Measurements from ENCODE around the gene ZDHHC18. TPM values are rescaled to one million over a fixed set of nuclear protein-coding genes. Genes with fewer than 3 reads are reported as not detected.
"Not testable (repeated sequence)": the region's sequence is repeated elsewhere in the genome, so short reads cannot be mapped to it uniquely, and the experiment has no call there.

The ZDHHC18 gene
- total RNA-seq, 1 experiment from 2014 or later, result 17.4 TPM

DNA sequence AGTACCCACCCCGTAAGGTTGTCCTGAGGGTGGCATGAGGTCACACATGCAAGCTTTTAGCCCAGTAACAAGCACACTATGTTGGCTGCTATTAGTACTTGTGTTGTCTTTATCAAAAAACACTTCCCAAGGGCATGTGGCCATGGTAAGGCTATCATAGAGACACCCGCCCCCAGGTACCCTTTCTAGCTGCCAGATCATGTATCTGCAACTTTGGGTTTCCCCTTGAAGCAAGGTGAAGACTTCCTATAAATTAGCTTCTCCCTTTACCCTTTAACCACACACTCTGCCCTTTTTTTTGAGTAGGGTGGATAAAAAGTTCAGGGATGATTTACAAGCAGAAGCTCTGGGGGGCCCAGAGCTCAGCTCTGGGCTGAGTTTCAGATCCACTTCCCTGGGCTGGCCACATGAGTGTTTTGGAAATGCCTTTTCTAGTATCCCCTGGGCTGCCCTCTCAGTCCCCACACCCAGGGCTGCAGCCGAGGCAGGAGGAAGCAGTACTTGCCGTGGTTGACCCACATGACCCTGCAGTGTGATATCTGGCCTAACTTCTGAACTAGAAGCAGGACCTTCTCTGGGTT lies 2.0 kb downstream of the ZDHHC18 start:
- in situ Hi-C loops (cut with HindIII; ENCODE audit: low pct_unique_long_range_greater_than_20kb, low sequenced_read_pairs), result no loop called here
- no peak for DNase-seq (ENCODE audit: low read depth)

DNA sequence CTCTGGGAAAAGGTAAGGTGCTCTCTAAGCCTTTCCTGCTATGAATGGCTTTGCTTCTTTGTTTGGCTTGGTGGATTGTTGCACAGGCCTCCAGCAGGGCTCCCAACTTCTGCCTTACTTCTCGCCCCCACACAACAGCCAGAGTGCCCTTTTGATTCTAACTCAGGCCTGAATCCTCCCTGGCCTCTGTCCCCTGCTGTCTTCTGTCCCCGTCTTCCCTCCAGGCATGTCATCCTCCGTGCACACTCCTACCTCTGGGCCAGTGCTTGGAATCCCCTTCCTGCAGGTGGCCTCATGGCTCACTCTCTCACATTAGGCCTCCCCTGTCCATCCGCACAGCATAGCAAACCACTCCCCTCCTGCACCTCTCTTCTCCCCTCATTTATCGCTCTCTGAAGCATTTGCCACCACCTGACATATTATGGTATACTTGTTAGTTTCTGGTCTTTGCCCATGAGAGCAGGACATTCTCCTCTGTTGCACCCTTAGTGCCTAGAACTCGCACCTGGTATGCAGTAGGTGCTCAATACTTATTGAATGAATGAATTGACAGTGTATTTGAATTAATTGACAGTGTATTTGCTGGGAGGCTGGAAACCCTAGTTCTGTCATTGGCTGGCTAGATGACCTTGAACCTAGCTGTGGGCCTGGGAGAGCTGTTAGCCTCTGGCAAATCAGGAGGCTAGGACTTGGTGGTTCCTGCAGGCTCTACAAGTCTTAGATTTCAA lies 2.9 kb downstream of the ZDHHC18 start:
- no peak for DNase-seq (ENCODE audit: low read depth)
- in situ Hi-C loops (cut with HindIII; ENCODE audit: low pct_unique_long_range_greater_than_20kb, low sequenced_read_pairs), result no loop called here

DNA sequence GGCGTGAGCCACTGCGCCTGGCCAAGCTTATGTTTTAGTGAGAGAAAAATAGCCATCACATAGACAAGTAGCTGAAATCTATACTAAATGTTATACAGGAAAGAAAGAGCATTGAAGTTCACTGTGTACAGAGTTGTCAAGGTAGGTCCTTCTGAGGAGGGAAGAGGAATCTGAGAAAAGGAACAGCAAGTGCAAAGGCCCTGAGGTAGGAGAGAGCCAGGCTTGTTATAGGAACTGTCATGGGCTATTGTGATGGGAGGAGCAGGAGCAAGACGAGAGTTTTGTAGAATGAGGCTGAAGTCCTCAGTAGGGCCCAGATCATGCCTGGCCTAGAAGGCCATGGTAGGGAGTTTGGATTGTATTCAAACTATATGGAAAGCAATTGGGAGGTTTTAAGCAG lies 4.6 kb downstream of the ZDHHC18 start:
- no peak for DNase-seq (ENCODE audit: low read depth)
- in situ Hi-C loops (cut with HindIII; ENCODE audit: low pct_unique_long_range_greater_than_20kb, low sequenced_read_pairs), result no loop called here

DNA sequence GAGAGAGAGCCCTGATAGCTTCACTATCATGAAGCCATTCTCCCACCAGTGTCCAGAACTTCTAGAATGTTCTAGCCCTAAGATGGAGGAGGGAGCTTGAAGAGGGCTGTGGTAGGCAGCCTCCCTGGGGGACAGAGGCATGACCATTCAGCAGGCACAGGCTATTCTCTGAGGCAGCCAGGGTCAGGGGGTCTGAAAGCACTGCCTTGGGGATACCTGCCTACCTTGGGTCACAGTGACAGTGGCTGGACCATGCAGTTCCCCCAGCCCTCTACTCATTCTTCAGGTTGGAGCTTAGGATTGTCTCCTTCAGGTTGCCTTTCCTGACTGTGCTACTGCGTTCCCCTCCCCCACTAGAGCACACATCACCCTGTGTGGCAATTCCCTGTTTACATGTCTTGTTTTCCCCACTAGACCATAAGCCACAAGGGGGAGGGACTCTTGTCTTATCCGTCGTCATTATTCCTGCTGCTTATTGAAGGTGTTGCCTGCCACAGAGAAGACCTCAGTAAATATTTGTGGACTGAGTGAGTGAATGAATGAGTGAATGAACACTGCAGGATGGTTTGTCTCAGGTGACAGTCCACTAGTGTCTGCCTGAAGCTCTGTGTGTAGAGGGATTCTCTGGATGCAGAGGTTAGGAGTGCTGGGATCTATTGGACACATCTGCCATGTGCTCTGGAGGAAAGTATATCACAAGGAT lies 5.2 kb downstream of the ZDHHC18 start:
- in situ Hi-C loops (cut with HindIII; ENCODE audit: low pct_unique_long_range_greater_than_20kb, low sequenced_read_pairs), result no loop called here
- DNase-seq (ENCODE audit: low read depth), result no peak

DNA sequence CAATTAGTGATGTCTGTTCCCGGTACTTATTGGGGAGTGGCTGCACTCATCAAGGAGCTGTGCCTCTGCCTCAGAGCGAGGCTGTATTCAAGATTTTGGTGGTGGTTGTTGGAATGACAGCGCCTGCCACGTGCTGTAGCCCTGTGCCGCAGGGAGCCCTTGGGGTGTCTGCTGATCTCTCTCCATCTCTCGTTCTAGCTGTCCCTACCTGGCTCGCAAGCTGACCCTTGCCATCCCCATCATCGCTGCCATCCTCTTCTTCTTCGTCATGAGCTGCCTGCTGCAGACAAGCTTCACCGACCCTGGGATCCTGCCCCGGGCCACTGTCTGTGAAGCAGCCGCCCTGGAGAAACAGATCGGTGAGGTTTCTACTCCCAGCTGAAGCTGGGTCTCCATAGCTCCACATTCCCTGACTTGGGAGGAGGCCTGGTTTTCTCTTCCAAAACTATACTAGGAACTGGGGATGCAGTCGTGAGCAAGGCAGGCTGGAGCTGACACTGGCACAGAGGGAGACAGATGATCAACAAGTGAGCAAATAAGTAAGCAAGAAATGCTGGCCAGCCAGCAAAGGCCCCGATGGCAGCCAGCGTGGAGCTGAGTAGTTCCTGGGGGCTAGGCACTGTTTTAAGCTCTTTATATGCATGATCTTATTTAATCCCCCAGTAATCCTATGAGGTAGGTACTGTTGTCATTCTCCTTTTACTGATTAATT lies 5.9 kb downstream of the ZDHHC18 start:
- in situ Hi-C loops (cut with HindIII; ENCODE audit: low pct_unique_long_range_greater_than_20kb, low sequenced_read_pairs), result no loop called here
- DNase-seq (ENCODE audit: low read depth), result no peak

DNA sequence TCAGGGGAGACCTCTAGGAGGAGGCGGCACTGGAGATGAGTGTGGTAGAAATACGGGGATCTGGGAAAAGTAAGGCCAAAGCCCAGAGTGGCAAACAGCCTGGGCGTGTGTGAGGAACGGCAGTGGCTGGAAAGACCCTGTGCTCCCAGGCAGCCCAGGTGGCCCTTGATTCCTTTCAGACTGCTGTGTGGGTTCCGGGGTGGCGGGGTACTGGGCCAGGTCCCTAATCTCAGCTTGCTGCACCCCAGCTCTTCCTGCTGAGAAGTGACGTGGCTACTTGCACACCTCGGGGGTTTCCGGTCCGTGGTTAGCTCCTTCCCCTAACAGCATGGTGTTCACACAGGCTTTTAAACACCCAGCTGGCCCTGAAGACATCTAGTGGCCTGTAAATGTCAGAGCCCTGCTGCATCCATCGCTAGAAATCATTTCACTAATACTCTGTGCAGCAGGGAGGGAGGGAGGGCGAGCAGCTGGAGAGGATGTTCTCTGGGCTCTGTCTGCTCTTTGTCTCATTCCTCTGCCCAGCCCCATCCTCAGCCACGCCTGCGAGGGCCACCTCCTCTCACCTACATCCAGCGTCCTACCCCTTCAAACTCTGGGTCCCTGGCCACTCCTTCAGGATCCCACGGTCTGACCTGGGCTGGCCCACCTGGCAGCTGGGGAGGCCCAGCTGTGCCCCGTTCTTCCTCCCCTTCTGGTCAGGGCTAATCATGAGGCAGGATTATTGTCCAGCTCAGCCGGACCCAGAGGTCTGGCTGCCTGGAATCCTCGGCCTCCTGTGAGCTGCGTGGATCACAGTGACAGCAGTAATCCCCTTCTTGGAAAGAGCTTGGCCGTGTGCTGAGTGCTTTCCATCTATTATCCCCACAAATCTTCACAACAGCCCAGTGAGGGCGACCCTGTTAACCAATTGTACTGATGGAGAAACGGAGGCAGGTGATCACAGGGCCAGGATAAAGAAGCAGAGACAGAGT lies 7.2 kb downstream of the ZDHHC18 start:
- in situ Hi-C loops (cut with HindIII; ENCODE audit: low pct_unique_long_range_greater_than_20kb, low sequenced_read_pairs), result no loop called here
- DNase-seq (ENCODE audit: low read depth), result no peak

DNA sequence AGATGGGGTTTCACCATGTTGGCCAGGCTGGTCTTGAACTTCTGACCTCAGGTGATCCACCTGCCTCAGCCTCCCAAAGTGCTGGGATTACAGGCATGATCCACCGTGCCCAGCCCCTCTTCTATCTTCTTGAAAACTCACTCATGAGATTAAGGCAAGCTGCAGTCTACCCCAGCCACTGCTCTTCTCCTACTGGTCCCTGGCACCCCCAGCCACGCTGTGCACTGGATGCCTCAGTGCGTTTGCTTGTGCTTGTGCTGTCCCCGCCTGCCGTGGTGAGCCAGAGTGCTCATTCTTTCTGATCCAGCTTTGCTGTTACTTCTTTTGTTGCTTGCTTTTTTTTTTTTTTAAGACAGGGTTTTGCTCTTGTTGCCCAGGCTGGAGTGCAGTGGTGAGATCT lies 11.2 kb downstream of the ZDHHC18 start:
- in situ Hi-C loops (cut with HindIII; ENCODE audit: low pct_unique_long_range_greater_than_20kb, low sequenced_read_pairs); DNase-seq (ENCODE audit: low read depth): not testable (repeated sequence)

DNA sequence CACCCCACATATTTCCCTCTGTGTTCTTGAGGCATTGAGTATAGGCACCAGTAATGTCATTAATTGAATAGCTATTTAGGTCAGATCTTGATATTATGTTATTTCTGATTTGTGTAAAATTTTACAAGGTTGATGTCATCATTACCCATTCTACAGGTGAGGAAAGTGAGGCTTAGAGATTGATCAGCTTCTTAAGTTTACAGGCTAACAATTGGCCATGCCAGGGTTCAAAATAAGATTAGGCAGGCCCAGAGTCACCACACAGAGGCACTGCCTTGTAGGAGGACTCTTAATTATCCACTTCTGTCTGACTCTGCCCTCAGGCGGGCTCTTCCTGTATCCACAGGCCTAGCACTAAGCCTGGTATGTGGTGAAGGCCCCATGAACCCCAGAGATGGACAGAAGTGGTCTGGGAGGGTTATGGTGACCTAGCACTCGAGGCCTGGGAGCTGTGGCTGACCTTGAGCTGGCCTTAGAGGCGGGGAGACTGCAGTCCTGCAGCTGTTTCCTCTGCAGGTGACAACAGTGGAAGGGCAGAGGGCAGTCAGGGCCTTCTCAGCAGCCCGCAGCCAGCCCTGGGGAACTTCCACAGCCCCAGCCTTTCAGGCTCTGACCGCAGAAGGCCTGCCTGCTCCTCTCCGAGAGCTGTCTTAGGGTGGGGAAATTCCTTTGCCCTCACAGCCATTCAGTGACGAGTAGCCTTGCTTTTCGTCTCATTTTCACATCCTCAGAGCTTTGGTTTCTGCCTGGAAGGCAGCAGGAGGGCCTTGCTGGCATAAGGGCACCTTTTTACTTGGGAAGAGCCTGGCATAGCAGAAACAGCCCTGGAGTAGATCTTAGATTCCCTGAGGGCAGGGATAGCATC lies 12.2 kb downstream of the ZDHHC18 start:
- DNase-seq (ENCODE audit: low read depth), result no peak
- in situ Hi-C loops (cut with HindIII; ENCODE audit: low pct_unique_long_range_greater_than_20kb, low sequenced_read_pairs), result no loop called here

DNA sequence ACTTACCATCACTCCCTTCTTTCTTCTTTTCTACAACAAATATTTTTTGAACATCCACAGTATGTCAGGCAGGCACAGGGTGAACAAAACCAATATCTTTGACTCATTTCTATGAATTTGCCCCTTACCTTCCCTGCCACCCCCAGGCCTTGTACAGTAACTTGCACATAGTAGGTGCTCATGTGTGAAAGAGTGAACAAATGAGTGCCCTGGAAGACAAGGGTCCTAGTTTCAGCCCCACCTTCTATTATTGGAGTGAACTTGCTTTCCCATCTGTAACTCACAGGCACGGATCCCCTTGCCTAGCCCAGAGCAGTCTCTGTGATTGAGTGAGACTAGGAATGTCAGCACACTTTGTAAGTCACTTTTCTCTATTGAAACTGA lies 12.8 kb downstream of the ZDHHC18 start:
- DNase-seq (ENCODE audit: low read depth), result no peak
- in situ Hi-C loops (cut with HindIII; ENCODE audit: low pct_unique_long_range_greater_than_20kb, low sequenced_read_pairs), result no loop called here

DNA sequence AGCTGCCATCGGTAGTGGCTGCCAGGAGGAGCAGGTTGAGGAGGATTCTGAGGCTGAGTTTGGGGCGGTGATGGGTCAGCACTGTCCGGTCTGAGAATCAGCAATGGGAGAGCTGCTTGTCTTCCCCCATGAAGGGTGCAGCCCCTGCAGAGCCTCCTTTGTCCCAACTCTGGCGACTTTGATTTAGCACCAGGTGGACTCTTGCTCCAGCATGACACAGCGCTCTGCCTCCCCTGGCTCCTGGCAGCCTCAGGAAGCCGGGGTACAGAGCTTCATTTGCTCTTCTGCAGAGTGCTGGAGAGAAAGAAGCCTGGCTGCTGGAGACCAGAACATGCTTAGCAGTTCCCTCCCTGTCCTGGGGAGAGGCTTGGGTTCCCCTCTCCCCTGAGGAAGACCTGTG lies 13.3 kb downstream of the ZDHHC18 start:
- no peak for DNase-seq (ENCODE audit: low read depth)

DNA sequence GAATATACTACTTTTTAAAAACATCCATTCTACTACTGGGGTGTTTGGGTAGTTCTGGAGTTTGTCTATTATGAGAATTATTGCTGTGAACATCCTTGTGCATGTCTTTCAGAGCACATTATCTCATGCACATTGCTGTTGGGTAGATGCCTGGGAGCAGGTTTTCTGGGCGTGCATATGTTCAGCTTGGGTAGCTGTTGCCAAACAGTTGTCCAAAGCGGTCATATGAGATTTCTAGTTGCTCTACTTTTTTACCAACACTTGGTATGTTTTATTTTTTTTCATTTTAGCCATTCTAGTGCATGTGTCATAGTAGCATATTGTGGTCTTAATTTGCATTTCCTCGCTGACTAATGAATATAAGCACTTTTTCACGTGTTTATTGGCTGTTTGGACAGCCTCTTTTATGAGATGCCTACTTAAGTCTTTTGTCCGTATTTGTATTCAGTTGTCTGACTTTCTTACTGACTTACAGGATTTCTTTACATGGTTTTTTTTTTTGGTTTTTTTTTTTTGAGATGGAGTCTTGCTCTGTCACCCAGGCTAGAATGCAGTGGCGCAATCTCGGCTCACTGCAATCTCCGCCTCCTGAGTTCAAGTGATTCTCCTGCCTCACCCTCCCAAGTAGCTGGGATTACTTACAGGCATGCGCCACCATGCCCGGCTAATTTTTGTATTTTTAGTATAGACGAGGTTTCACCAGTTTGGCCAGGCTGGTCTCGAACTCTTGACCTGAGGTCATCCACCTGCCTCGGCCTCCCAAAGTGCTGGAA lies 18.1 kb downstream of the ZDHHC18 start:
- in situ Hi-C loops (cut with HindIII; ENCODE audit: low pct_unique_long_range_greater_than_20kb, low sequenced_read_pairs), result no loop called here
- no peak for DNase-seq (ENCODE audit: low read depth)

More for the DNA sequence above, 13.3 kb downstream of the ZDHHC18 start:
- in situ Hi-C loops (cut with HindIII; ENCODE audit: low pct_unique_long_range_greater_than_20kb, low sequenced_read_pairs), result no loop called here

DNA sequence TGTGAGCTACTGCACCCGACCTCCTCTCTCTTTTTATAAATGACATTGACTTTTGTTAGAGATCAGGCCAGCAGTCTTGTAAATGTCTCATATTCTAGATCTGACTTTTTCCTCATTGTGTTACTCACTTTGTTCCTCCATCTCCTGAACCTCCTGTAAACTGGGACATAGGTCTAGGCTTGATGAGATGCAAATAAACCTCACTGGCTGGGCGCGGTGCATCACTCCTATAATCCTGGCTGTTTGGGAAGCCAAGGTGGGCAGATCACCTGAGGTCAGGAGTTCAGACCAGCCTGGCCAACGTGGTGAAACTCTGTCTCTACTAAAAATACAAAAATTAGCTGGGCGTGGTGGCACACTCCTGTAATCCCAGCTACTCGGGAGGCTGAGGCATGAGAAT lies 21.3 kb downstream of the ZDHHC18 start:
- DNase-seq (ENCODE audit: low read depth); in situ Hi-C loops (cut with HindIII; ENCODE audit: low pct_unique_long_range_greater_than_20kb, low sequenced_read_pairs): not testable (repeated sequence)

DNA sequence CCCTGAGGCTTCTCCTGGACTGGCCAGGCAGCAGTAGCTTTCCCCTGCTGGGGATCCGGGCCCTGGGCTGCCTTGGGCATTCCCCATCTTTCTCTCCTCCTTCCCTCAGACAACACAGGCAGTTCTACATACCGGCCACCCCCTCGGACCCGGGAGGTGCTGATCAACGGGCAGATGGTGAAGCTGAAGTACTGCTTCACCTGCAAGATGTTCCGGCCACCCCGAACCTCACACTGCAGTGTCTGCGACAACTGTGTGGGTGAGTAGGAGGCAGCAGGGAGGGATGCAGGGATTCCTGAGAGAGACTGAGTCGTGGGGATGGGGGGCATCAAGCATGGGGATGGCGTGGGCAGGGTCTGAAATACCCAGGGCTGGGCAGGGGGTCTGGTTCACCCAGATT lies 22.0 kb downstream of the ZDHHC18 start:
- in situ Hi-C loops (cut with HindIII; ENCODE audit: low pct_unique_long_range_greater_than_20kb, low sequenced_read_pairs), result no loop called here
- no peak for DNase-seq (ENCODE audit: low read depth)

DNA sequence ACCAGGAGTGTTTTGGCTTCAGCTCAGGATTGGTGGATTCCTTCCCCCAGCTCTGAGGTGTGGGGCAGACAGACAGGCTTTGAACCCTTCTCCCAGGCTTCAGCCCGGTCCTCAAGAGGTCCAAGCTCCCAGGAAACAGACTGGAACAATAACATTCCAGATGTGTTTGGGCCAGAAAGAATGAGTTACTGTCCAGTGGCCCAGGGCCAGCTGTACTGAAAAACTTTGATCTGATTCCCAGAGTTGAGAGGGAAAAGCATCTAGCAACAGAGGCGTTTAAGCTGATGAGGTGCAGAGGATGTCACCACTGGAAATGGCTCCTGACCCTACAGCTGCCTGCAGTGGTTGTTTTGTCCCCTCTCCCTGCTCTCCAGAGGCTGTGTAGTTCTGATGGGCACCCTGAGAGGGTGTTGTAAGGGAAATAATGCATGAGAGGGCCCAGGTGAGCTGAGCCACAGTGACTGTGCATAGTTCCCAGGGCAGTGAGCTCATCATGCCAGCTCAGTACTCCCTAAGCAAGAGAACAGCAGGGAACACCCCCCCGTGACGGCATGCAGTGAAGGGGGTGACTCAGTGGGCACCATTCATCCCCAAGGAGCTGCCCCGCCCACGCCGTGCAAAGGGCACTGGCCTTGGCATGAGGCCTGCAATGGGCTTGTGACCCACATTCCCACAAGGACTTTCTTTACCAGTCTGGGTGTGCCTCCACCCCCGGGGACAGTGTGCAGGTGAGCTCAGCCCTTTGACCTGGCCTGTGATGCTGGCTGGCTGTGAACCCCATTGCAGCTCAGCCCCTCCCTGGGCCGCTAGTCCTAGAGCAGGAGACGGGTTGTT lies 22.7 kb downstream of the ZDHHC18 start:
- in situ Hi-C loops (cut with HindIII; ENCODE audit: low pct_unique_long_range_greater_than_20kb, low sequenced_read_pairs), result no loop called here
- peak; percentile 99 for DNase-seq (ENCODE audit: low read depth)

DNA sequence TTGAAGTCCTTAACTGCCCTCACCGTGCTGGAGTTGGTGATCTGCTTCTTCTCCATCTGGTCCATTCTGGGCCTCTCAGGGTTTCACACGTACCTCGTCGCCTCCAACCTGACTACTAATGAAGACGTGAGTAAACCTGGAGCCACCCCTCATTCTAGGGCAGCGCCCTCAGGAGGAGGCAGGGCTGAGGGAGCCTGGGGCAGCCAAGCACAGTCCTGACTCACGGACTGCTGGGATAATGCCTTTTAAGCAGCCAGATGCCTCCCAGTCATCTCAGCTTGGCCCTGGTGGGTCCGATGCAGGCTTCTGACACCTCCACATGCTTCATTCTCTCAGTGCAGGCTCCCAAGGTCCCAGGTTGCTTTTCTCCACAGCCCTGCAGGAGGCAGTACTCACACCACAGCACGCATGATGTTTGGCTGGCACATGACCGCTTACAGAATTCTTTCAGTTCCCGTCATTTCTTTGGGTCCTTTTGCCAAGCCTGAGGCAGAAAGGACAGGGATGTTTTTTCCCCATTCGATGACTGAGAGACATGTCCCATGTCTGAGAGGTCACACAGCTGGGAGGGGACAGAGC lies 24.7 kb downstream of the ZDHHC18 start:
- in situ Hi-C loops (cut with HindIII; ENCODE audit: low pct_unique_long_range_greater_than_20kb, low sequenced_read_pairs), result no loop called here
- DNase-seq (ENCODE audit: low read depth), result no peak

Measured in Caki2 (cell line).